ENCODE measurements around the gene IRF1. TPM values are rescaled to one million over a fixed set of nuclear protein-coding genes. Genes with fewer than 3 reads are reported as not detected.
"Not testable (repeated sequence)": the region's sequence is repeated elsewhere in the genome, so short reads cannot be mapped to it uniquely, and the experiment has no call there.

The IRF1 gene
- polyA plus RNA-seq (ENCODE audit: insufficient read length in 10 of 10), result 10 to 100 TPM in 2 of 10 donors, 1 to 10 TPM in 8; 6.8 to 14.0 (median 7.9) TPM
- long read RNA-seq, donor 1, partial matches to known transcripts, result 0 of 1 reads
- long read RNA-seq, donor 1, other reads (novel, unspliced or antisense), result 0 of 1 reads
- long read RNA-seq, donor 2, partial matches to known transcripts, result 0 of 2 reads
- long read RNA-seq, donor 2, other reads (novel, unspliced or antisense), result 0 of 2 reads
- long read RNA-seq, donor 3, result 0 reads
- long read RNA-seq, donor 4, result 0 reads
- long read RNA-seq, donor 5, partial matches to known transcripts, result 0 of 5 reads
- long read RNA-seq, donor 5, other reads (novel, unspliced or antisense), result 0 of 5 reads
- long read RNA-seq, donor 6, partial matches to known transcripts, result 0 of 1 reads
- long read RNA-seq, donor 6, other reads (novel, unspliced or antisense), result 0 of 1 reads
- long read RNA-seq, donor 7, partial matches to known transcripts, result 0 of 1 reads
- long read RNA-seq, donor 7, other reads (novel, unspliced or antisense), result 0 of 1 reads
- long read RNA-seq, donor 8, partial matches to known transcripts, result 0 of 1 reads
- long read RNA-seq, donor 8, other reads (novel, unspliced or antisense), result 0 of 1 reads
- long read RNA-seq, donor 9, partial matches to known transcripts, result 0 of 1 reads
- long read RNA-seq, donor 9, other reads (novel, unspliced or antisense), result 0 of 1 reads

GRCh38 chr5:132490484-132491367 lies at the start of gene IRF1:
Gene IRF1, minus strand, starts transcription at chr5:132490773. Its CDS starts 1,295 bp downstream, at chr5:132489478.
- DNase-seq, result peak in 2 of 3 donors; percentile 96 to 97

GRCh38 chr5:132540149-132540548 lies 49.6 kb upstream of the IRF1 start:
- DNase-seq, result no peak

GRCh38 chr5:132539716-132540115 lies 49.1 kb upstream of the IRF1 start:
- no peak for DNase-seq

- no peak for DNase-seq
Measured at GRCh38 chr5:132530946-132531345, 40.4 kb upstream of the IRF1 start.

GRCh38 chr5:132528866-132529634 lies 38.5 kb upstream of the IRF1 start:
- no peak for DNase-seq

- no peak for DNase-seq
Measured at GRCh38 chr5:132528021-132528420, 37.4 kb upstream of the IRF1 start.

GRCh38 chr5:132526974-132527564 lies 36.5 kb upstream of the IRF1 start:
- DNase-seq, result no peak

GRCh38 chr5:132526290-132526973 lies 35.9 kb upstream of the IRF1 start:
- peak; percentile 30 to 75 (median 43) for DNase-seq

- DNase-seq, result peak in 1 of 3 donors; percentile 4
Measured at GRCh38 chr5:132525299-132525724, 34.7 kb upstream of the IRF1 start.

GRCh38 chr5:132524877-132525276 lies 34.3 kb upstream of the IRF1 start:
- DNase-seq, result not testable (repeated sequence)

- DNase-seq, result not testable (repeated sequence)
Measured at GRCh38 chr5:132522067-132522466, 31.5 kb upstream of the IRF1 start.

GRCh38 chr5:132513618-132514336 lies 23.2 kb upstream of the IRF1 start:
- DNase-seq, result not testable (repeated sequence)

GRCh38 chr5:132510076-132510475 lies 19.5 kb upstream of the IRF1 start:
- DNase-seq, result peak in 1 of 3 donors; percentile 51

- peak in 2 of 3 donors; percentile 61 to 81 for DNase-seq
Measured at GRCh38 chr5:132506094-132506692, 15.6 kb upstream of the IRF1 start.

GRCh38 chr5:132505641-132506040 lies 15.1 kb upstream of the IRF1 start:
- no peak for DNase-seq

GRCh38 chr5:132504746-132505145 lies 14.2 kb upstream of the IRF1 start:
- no peak for DNase-seq

- no peak for DNase-seq
Measured at GRCh38 chr5:132503244-132503643, 12.7 kb upstream of the IRF1 start.

GRCh38 chr5:132501961-132502931 lies 11.7 kb upstream of the IRF1 start:
- peak in 1 of 3 donors; percentile 6 for DNase-seq

Measured in muscle of back (tissue), 13 donors.